ENCODE measurements around the gene INSC. TPM values are rescaled to one million over a fixed set of nuclear protein-coding genes. Genes with fewer than 3 reads are reported as not detected.

The INSC gene
- total and polyA plus RNA-seq, 12 donors = 0.11 to 1.4 (median 0.61) TPM; not detected in 4

DNA sequence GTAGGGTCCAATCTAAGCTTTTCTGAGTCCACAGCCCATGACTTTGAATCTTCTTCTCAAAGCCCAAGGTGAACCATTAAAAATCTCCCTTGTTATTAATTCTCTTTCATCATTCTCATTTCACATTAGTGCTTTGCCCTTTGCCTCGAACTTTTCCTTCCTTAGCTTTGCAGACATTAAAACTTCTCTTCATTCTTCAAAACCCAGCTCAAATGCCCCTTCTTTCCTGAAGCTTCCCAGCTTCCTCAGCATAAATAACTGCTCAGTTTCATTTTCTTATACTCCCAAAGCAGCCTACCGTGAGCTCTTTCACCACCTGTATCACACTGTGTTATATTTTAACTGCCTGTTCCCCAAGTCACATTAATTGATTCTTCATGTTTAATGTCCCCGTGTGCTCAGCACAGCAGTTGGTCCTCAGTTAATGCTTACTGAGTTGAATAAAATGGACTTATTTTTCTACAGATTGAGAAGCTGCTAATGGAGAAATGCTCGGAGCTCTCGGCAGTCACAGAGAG is 62.0 kb downstream of the INSC start:
- Histone ChIP-seq H3K36me3 (replicated peaks in 1 of 2) (no peaks in the 10 kb centered on the region), H3K27ac (no peak overlapping the region), H3K4me1 (replicated peaks in 1 of 2) (no peaks in the 10 kb centered on the region), H3K9me3 (replicated peaks in 1 of 3) (no peaks in the 10 kb centered on the region), H3K4me3 (no peak overlapping the region), H3K27me3 (no peaks in the 10 kb centered on the region)
- no peak for TF ChIP-seq POLR2A (IDR thresholded peaks at IDR 0.05)
- TF ChIP-seq, protein P1, sequence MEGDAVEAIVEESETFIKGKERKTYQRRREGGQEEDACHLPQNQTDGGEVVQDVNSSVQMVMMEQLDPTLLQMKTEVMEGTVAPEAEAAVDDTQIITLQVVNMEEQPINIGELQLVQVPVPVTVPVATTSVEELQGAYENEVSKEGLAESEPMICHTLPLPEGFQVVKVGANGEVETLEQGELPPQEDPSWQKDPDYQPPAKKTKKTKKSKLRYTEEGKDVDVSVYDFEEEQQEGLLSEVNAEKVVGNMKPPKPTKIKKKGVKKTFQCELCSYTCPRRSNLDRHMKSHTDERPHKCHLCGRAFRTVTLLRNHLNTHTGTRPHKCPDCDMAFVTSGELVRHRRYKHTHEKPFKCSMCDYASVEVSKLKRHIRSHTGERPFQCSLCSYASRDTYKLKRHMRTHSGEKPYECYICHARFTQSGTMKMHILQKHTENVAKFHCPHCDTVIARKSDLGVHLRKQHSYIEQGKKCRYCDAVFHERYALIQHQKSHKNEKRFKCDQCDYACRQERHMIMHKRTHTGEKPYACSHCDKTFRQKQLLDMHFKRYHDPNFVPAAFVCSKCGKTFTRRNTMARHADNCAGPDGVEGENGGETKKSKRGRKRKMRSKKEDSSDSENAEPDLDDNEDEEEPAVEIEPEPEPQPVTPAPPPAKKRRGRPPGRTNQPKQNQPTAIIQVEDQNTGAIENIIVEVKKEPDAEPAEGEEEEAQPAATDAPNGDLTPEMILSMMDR (IDR thresholded peaks at IDR 0.05) = no peak
- no peak for DNase-seq
- 58 to 75% (median 73%) methylated on average over 5 of the region's 5 CpGs for WGBS, 4 donors
- intact Hi-C loops (cut with DNase I) = no loop called here

DNA sequence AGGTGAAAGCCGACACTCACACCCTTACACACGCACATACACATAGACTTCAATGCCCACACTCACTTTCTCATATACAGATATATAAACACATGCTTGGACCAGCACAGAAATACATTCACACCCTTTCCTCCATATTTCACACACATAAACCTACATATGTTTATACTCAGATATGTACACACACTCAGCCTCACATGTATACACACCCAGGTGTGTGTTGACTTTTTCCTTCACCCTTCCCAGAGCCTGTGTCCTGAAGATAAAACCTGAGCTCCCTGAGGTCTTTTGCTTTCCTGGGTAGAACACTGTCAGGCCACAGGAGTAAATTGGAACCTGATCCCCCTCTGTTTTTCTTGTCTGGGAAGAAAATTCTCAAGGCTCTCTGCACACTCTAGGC is 62.8 kb downstream of the INSC start:
- intact Hi-C loops (cut with DNase I) = no loop called here
- no peak overlapping the region for H3K4me3 ChIP-seq

GRCh38 chr11:15178214-15178613 is 63.5 kb downstream of the INSC start:
- no peak for DNase-seq
- Histone ChIP-seq H3K36me3 (replicated peaks in 1 of 2) (no peaks in the 10 kb centered on the region), H3K27me3 (no peaks in the 10 kb centered on the region), H3K4me3 (no peak overlapping the region), H3K27ac (no peak overlapping the region), H3K4me1 (replicated peaks in 1 of 2) (no peaks in the 10 kb centered on the region), H3K9me3 (replicated peaks in 1 of 3) (no peaks in the 10 kb centered on the region)
- intact Hi-C loops (cut with DNase I) = no loop called here
- no peak for TF ChIP-seq POLR2A (IDR thresholded peaks at IDR 0.05)
- TF ChIP-seq, protein P1 (IDR thresholded peaks at IDR 0.05) = no peak
- 75 to 94% (median 89%) methylated on average over 3 of the region's 3 CpGs for WGBS, 4 donors

More for the DNA sequence above, 62.8 kb downstream of the INSC start:
- TF ChIP-seq, protein P1 (IDR thresholded peaks at IDR 0.05) = no peak
- no peak for TF ChIP-seq POLR2A (IDR thresholded peaks at IDR 0.05)
- WGBS, 4 donors = 71 to 91% (median 86%) methylated on average over 2 of the region's 2 CpGs
- no peak for DNase-seq
- no peak overlapping the region for H3K27ac ChIP-seq
- H3K27me3 ChIP-seq = no peaks in the 10 kb centered on the region
- H3K36me3 ChIP-seq (replicated peaks in 1 of 2) = no peaks in the 10 kb centered on the region
- H3K4me1 ChIP-seq (replicated peaks in 1 of 2) = no peaks in the 10 kb centered on the region
- no peaks in the 10 kb centered on the region for H3K9me3 ChIP-seq (replicated peaks in 1 of 3)

DNA sequence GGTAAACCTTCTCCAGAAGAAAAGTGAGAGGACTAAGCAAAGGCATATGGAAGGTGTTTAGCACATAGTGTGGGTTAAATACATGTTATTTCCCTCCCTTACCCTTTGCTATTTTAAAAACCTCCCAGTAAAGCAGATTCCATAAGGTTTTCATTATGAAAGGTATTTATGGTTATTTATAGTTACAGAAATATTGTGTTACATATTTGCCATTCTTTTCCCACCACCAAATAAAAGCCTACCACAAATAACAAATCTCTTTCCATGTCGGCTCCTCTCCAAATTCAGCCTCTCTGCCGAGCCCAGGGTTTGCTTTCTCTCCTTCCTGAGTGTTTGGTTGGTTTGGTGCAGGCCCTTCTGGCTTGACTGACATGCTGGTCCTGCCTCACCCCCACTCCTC is 64.4 kb downstream of the INSC start:
- intact Hi-C loops (cut with DNase I) = no loop called here
- no peak for DNase-seq
- Histone ChIP-seq H3K27me3 (no peaks in the 10 kb centered on the region), H3K4me1 (replicated peaks in 1 of 2) (no peaks in the 10 kb centered on the region), H3K27ac (no peak overlapping the region), H3K36me3 (replicated peaks in 1 of 2) (no peaks in the 10 kb centered on the region), H3K9me3 (replicated peaks in 1 of 3) (no peaks in the 10 kb centered on the region), H3K4me3 (no peak overlapping the region)
- TF ChIP-seq POLR2A (IDR thresholded peaks at IDR 0.05) = no peak
- TF ChIP-seq, protein P1 (IDR thresholded peaks at IDR 0.05) = no peak
- WGBS, 4 donors = 68 to 74% (median 71%) methylated on average over 2 of the region's 2 CpGs
